ENCODE results near the gene P2RY8.
A peak's percentile ranks its signal among the peaks of the same experiment; 100 is the strongest.
"Not testable (repeated sequence)": the region's sequence is repeated elsewhere in the genome, so short reads cannot be mapped to it uniquely, and the experiment has no call there.

P2RY8 gene

GRCh38 chrX:1487401-1487800 is 49.6 kb downstream of the P2RY8 start:
- no peak for DNase-seq (ENCODE audit: low spot score)

GRCh38 chrX:1486749-1487361 is 50.1 kb downstream of the P2RY8 start:
- no peak for DNase-seq (ENCODE audit: low spot score)

- DNase-seq (ENCODE audit: low spot score), result no peak
Measured at GRCh38 chrX:1486177-1486576, 50.8 kb downstream of the P2RY8 start.

- no peak for DNase-seq (ENCODE audit: low spot score)
Measured at GRCh38 chrX:1485033-1485432, 52.0 kb downstream of the P2RY8 start.

- no peak for DNase-seq (ENCODE audit: low spot score)
Measured at GRCh38 chrX:1484638-1485019, 52.4 kb downstream of the P2RY8 start.

- no peak for DNase-seq (ENCODE audit: low spot score)
Measured at GRCh38 chrX:1483843-1484637, 52.9 kb downstream of the P2RY8 start.

- DNase-seq (ENCODE audit: low spot score), result not testable (repeated sequence)
Measured at GRCh38 chrX:1482530-1482928, 54.5 kb downstream of the P2RY8 start.

GRCh38 chrX:1481636-1482529 is 55.1 kb downstream of the P2RY8 start:
- DNase-seq (ENCODE audit: low spot score), result peak; percentile 82

- DNase-seq (ENCODE audit: low spot score), result no peak
Measured at GRCh38 chrX:1480082-1480785, 56.8 kb downstream of the P2RY8 start.

- DNase-seq (ENCODE audit: low spot score), result no peak
Measured at GRCh38 chrX:1477801-1478458, 59.1 kb downstream of the P2RY8 start.

GRCh38 chrX:1477229-1477628 is 59.8 kb downstream of the P2RY8 start:
- no peak for DNase-seq (ENCODE audit: low spot score)

GRCh38 chrX:1476682-1477081 is 60.3 kb downstream of the P2RY8 start:
- DNase-seq (ENCODE audit: low spot score), result no peak

GRCh38 chrX:1475881-1476280 is 61.1 kb downstream of the P2RY8 start:
- no peak for DNase-seq (ENCODE audit: low spot score)

GRCh38 chrX:1475481-1475880 is 61.5 kb downstream of the P2RY8 start:
- no peak for DNase-seq (ENCODE audit: low spot score)

GRCh38 chrX:1474593-1474992 is 62.4 kb downstream of the P2RY8 start:
- DNase-seq (ENCODE audit: low spot score), result not testable (repeated sequence)

- no peak for DNase-seq (ENCODE audit: low spot score)
Measured at GRCh38 chrX:1472975-1473374, 64.0 kb downstream of the P2RY8 start.

GRCh38 chrX:1468250-1468772 is 68.7 kb downstream of the P2RY8 start:
- DNase-seq (ENCODE audit: low spot score), result peak; percentile 67

- DNase-seq (ENCODE audit: low spot score), result no peak
Measured at GRCh38 chrX:1466971-1467561, 69.9 kb downstream of the P2RY8 start.

GRCh38 chrX:1466232-1466661 is 70.7 kb downstream of the P2RY8 start:
- no peak for DNase-seq (ENCODE audit: low spot score)

- no peak for DNase-seq (ENCODE audit: low spot score)
Measured at GRCh38 chrX:1465286-1466231, 71.4 kb downstream of the P2RY8 start.

Data from GM03348 (cell line).